Esophagus squamous epithelium (tissue), 4 donors: Measurements from ENCODE around the gene GGACT.
"Not testable (repeated sequence)": the region's sequence is repeated elsewhere in the genome, so short reads cannot be mapped to it uniquely, and the experiment has no call there.

Experiments
- CTCF ChIP-seq, 6 experiments: fragments of 450-650 bp in 4 of 6; fragments of 200-600 bp in 2 of 6; sonication (generic) in 2 of 6; IDR thresholded peaks; one replicate each; pipeline ENCODE4 v1.5.1; 2016 to 2019; ENCODE audit warnings: antibody characterized with exemption in 6 of 6, mild to moderate bottlenecking in 4 of 6, moderate library complexity in 4 of 6
- POLR2A ChIP-seq, 4 donors: fragments of 450-650 bp; IDR thresholded peaks; one replicate each; pipeline ENCODE4 v1.6.1; 2017; ENCODE audit warnings: antibody characterized with exemption in 4 of 4, mild to moderate bottlenecking in 4 of 4, moderate library complexity in 3 of 4

- TF ChIP-seq CTCF, POLR2A (IDR thresholded peaks at IDR 0.05): not testable (repeated sequence)
Measured at GRCh38 chr13:100524688-100525087, 63.9 kb downstream of the GGACT start.
